ENCODE data around the gene RPS16.
A peak's percentile ranks its signal among the peaks of the same experiment; 100 is the strongest.

RPS16 gene

DNA sequence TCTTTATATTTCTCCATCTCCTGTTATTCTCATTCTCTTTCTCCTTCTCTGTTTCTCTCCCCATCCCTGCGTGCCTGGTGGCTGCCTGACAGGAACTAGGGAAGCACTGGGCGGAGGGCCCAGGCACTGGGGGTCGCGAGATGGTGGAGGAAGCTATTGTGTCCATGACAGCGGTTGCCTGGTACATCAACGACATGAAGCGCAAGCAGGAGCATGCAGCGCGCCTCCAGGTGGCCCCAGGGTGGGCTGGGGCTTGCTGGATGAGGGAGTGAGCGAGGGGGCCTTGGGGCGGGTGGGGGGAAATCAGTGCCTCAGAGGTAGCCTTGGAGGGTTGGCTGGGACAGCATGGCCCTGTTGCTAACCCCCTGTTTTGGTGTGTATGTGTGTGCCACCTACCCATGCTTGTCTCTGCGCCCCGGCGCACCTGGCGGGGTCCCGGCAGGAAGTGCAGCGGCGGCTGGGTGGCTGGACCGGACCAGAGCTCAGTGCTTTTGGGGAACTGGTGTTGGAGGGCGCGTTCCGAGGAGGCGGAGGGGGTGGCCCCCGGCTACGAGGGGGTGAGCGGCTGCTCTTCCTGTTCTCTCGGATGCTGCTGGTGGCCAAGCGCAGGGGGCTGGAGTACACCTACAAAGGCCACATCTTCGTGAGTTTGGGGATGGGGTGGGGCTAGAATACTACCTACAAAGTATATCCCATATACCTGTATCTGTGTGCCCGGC is 18.1 kb downstream of the RPS16 start:
- DNase-seq (ENCODE audit: low read depth) = no peak
- no peak overlapping the region for H3K4me3 ChIP-seq (ENCODE audit: low read depth, low read length)
- TF ChIP-seq, protein P1, sequence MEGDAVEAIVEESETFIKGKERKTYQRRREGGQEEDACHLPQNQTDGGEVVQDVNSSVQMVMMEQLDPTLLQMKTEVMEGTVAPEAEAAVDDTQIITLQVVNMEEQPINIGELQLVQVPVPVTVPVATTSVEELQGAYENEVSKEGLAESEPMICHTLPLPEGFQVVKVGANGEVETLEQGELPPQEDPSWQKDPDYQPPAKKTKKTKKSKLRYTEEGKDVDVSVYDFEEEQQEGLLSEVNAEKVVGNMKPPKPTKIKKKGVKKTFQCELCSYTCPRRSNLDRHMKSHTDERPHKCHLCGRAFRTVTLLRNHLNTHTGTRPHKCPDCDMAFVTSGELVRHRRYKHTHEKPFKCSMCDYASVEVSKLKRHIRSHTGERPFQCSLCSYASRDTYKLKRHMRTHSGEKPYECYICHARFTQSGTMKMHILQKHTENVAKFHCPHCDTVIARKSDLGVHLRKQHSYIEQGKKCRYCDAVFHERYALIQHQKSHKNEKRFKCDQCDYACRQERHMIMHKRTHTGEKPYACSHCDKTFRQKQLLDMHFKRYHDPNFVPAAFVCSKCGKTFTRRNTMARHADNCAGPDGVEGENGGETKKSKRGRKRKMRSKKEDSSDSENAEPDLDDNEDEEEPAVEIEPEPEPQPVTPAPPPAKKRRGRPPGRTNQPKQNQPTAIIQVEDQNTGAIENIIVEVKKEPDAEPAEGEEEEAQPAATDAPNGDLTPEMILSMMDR (IDR thresholded peaks at IDR 0.05; ENCODE audit: insufficient read depth, low read depth, low read length, missing control alignments) = no peak

DNA sequence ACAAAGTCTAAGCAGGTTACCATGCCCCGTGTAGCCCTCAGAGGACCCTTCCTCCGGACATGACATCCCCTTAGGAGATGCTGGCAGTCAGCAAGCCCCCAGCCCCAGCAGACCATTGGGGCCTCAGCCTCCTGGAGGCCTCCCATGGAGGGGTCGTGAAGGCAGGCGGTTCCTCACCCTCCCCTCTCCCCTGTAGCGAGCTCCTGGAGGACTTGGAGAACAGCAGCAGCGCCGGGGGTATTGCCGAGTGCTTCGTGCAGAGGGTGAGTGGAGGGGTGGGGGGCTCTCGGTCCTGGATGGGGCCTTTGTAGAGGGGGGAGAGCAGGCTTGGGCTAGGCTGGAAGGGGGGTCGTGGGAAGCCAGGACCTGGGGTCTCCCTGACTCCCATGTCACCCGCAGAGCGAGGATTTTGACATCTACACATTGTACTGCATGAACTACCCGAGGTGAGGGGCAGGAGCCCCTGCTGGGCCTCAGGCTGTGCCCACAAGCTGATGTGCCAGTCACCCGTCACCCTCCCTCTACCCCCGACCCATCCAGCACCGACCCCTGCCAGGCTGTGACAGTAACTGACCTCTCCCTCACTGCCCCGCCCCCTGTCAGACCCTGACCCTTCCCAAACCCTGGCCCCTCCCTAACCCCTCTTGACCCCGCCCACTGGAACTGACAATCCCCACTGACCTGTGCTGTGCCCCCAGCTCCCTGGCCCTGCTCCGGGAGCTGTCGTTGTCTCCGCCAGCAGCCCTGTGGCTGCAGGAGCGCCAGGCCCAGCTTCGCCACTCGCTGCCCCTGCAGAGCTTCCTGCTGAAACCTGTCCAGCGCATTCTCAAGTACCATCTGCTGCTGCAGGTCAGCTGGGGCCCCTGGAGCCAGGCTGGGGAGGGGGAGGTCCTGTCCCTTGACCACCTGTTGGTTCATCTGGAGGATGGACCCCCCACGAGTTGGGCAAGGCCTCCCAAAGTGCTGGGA is 19.3 kb downstream of the RPS16 start:
- no peak overlapping the region for H3K4me3 ChIP-seq (ENCODE audit: low read depth, low read length)
- no peak for DNase-seq (ENCODE audit: low read depth)
- TF ChIP-seq, protein P1 (IDR thresholded peaks at IDR 0.05; ENCODE audit: insufficient read depth, low read depth, low read length, missing control alignments) = no peak

DNA sequence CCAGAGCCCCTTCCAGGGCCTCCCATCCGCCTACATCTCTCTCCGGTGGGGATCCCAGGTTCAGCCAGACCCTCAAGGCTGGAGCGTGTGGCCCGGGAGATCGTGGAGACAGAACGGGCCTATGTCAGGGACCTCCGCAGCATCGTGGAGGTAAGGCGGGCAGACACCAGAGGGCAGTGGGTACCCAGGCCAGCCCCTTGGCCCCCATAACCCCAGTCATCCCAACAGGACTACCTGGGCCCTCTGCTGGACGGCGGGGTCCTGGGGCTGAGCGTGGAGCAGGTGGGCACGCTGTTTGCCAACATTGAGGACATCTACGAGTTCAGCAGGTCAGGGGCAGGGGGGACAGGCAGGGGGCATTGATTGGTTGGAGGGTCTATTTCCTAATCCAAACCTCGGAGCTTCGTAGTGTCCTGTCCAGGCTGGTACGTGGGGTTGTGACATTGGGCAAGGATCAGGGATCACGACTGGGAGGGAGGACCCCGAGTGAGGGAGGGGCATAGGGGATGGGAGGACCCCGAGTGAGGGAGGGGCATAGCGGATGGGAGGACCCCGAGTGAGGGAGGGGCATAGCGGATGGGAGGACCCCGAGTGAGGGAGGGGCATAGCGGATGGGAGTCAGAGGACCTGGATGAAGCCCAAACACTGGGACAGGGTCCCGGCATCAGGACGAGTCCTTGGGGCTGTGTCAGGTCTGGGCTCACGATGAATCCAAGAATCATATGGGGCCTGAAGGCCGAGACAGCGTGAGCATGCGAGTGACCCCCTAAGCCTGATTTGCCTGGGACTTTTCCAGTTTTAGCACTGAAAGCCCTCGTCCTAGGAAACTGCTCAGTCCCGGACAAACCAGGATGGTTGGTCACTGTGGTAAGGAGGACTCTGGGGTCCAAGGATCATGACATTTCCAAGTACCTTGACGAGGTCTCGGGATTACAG is 20.4 kb downstream of the RPS16 start:
- TF ChIP-seq, protein P1 (IDR thresholded peaks at IDR 0.05; ENCODE audit: insufficient read depth, low read depth, low read length, missing control alignments) = no peak
- H3K4me3 ChIP-seq (ENCODE audit: low read depth, low read length) = no peak overlapping the region
- DNase-seq (ENCODE audit: low read depth) = no peak

DNA sequence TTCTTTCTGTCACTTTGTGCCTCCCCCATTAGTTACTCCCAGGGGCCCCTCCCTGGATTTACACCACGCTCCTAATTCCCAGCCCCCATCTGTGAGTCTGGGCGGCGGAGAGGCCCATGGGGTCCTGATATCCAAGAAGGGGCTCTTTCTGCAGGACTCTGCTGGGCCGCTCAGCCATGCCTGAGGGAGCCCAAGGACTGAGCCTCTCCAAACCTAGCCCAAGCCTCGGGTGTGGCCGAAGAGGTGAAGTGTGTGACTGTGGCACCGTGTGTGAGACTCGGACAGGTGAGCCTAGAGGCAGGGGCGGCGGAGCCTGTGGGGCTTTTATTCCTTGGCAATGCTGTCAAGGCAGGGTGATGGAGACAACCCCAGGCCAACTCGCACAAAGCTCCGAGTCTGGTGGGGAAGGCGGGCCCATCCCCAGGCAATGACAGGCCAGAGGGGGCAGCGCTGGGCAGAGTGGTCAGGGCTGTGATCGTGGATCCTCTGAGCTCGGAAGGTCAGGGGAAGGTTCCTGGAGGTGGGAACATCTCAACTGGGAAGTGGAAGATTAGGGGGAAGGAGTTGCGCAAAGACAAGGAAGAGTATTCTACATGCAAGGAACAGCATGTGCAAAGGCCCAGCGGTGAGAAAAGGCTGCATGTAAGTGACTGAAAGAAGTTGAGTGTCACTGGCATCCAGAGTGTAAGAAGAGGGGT is 21.7 kb downstream of the RPS16 start:
- no peak for DNase-seq (ENCODE audit: low read depth)
- TF ChIP-seq, protein P1 (IDR thresholded peaks at IDR 0.05; ENCODE audit: insufficient read depth, low read depth, low read length, missing control alignments) = peak; percentile 11
- peak overlapping the region; percentile 86 for H3K4me3 ChIP-seq (ENCODE audit: low read depth, low read length)

DNA sequence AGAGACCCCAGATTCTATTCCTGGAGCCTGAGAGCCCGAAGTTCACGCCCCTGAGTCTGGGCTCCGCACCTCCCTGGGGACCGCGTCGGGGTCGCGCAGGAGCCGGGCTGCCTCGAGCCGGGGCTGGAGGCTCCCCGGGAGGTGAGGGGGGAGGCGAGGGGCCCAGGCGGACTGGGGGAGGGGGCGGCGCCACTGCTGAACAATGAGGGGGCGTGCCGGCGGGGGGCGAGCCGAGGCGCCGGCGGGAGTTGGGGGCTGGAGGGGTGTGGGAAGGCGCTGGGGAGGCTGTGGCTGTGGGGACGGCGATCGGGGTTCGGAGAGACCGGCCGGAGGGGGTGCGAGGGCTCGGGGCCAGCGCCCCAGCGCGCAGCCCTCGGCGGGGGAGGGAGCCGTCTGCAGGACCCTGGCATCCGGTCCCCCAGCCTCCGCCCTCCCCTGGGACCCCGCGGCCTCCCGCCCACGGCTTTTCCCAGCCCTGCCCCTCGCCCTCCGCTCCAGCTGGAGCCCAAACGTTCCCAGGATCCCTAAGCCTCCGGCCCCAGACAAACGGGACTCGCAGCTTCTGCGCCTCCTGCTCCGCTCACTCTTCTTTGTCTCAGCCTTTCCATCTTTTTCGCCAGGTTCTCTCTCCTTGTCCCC is 22.4 kb downstream of the RPS16 start:
- TF ChIP-seq, protein P1 (IDR thresholded peaks at IDR 0.05; ENCODE audit: insufficient read depth, low read depth, low read length, missing control alignments) = no peak
- peak; percentile 56 for DNase-seq (ENCODE audit: low read depth)
- peak overlapping the region; percentile 86 for H3K4me3 ChIP-seq (ENCODE audit: low read depth, low read length)
